WTC11 (cell line): ENCODE results near the gene ZSWIM3. TPM values are rescaled to one million over a fixed set of nuclear protein-coding genes. Genes with fewer than 3 reads are reported as not detected.

Source experiments
- ATAC-seq: fragments of 200-7000 bp; cut with Tn5 transposase; 2 replicates; pipeline ENCODE4 v1.10.0; 2021; ENCODE audit warnings: mild to moderate bottlenecking, moderate library complexity
- CTCF ChIA-PET: fragments of 300-600 bp; sonication (Branson Sonifier 250); formaldehyde crosslinking; loops from one replicate; lab custom pipeline; 2021; ENCODE audit warnings: antibody characterized with exemption; lab: Charles Lee
- POLR2A ChIA-PET: fragments of 350-600 bp; sonication (Branson Sonifier 250); formaldehyde crosslinking; loops from one replicate; lab custom pipeline; 2021; ENCODE audit warnings: antibody characterized with exemption; lab: Charles Lee
- DNase-seq: peaks from one replicate; pipeline ENCODE4 v3.0.0; 2021; ENCODE audit warnings: low spot score
- H3K27ac Mint-ChIP-seq: 2 replicates; pipeline ENCODE4 v1.8.0; 2021; ENCODE audit warnings: mixed read lengths
- H3K27me3 Mint-ChIP-seq: 2 replicates; pipeline ENCODE4 v1.8.0; 2021; ENCODE audit warnings: low read depth, mild to moderate bottlenecking, moderate library complexity, mixed read lengths
- H3K36me3 Mint-ChIP-seq: 2 replicates; pipeline ENCODE4 v1.8.0; 2021; ENCODE audit warnings: mixed read lengths
- H3K4me1 Mint-ChIP-seq: 2 replicates; pipeline ENCODE4 v1.8.0; 2022; ENCODE audit warnings: mixed read lengths
- H3K4me3 Mint-ChIP-seq: 2 replicates; pipeline ENCODE4 v1.8.0; 2021; ENCODE audit warnings: mild to moderate bottlenecking, moderate library complexity, mixed read lengths
- H3K9me3 Mint-ChIP-seq: 2 replicates; pipeline ENCODE4 v1.8.0; 2021; ENCODE audit warnings: mixed read lengths
- ATF3 ChIP-seq: sonication (generic); formaldehyde crosslinking; conservative IDR thresholded peaks from 2 replicates; pipeline ENCODE4 v1.8.1; 2022; ENCODE audit warnings: mild to moderate bottlenecking, missing genetic modification reagents
- ETV6 ChIP-seq: sonication (generic); formaldehyde crosslinking; IDR thresholded peaks from 2 replicates; pipeline ENCODE4 v1.8.1; 2022; ENCODE audit warnings: mild to moderate bottlenecking, missing genetic modification reagents
- GRHL2 ChIP-seq: fragments of 250-450 bp; sonication (Bioruptor Pico); IDR thresholded peaks from 2 replicates; pipeline ENCODE4 v1.8.0; 2022; ENCODE audit warnings: mild to moderate bottlenecking, moderate library complexity; ENCODE audit not compliant: insufficient replicate concordance, severe bottlenecking
- HMGXB4 ChIP-seq: sonication (generic); formaldehyde crosslinking; IDR thresholded peaks from 2 replicates; pipeline ENCODE4 v1.8.1; 2023; ENCODE audit warnings: mild to moderate bottlenecking, moderate library complexity, missing genetic modification reagents
- JAZF1 ChIP-seq: fragments of 250-450 bp; sonication (Bioruptor Pico); IDR thresholded peaks from 2 replicates; pipeline ENCODE4 v1.9.0; 2021; ENCODE audit warnings: moderate library complexity, mild to moderate bottlenecking, inconsistent platforms
- PRRX2 ChIP-seq: fragments of 250-450 bp; sonication (Bioruptor Pico); IDR thresholded peaks from 2 replicates; pipeline ENCODE4 v1.8.0; 2021; ENCODE audit warnings: mild to moderate bottlenecking
- RORB ChIP-seq: fragments of 250-450 bp; sonication (Bioruptor Pico); IDR thresholded peaks from 2 replicates; pipeline ENCODE4 v1.9.0; 2021; ENCODE audit warnings: mild to moderate bottlenecking
- SMAD4 ChIP-seq: sonication (generic); formaldehyde crosslinking; IDR thresholded peaks from 2 replicates; pipeline ENCODE4 v1.8.0; 2022; ENCODE audit warnings: mild to moderate bottlenecking, missing genetic modification reagents
- ZNF121 ChIP-seq: sonication (generic); formaldehyde crosslinking; IDR thresholded peaks from 2 replicates; pipeline ENCODE4 v1.8.0; 2023; ENCODE audit warnings: missing genetic modification reagents
- ZNF263 ChIP-seq: sonication (generic); formaldehyde crosslinking; IDR thresholded peaks from 2 replicates; pipeline ENCODE4 v1.8.1; 2022; ENCODE audit warnings: low read depth, mild to moderate bottlenecking, moderate library complexity, missing genetic modification reagents
- ZNF423 ChIP-seq: fragments of 250-450 bp; sonication (Bioruptor Pico); IDR thresholded peaks from 2 replicates; pipeline ENCODE4 v2.1.2; 2022; ENCODE audit warnings: mild to moderate bottlenecking, moderate library complexity
- ZNF532 ChIP-seq: fragments of 250-450 bp; sonication (Bioruptor Pico); IDR thresholded peaks from 2 replicates; pipeline ENCODE4 v1.9.0; 2021; ENCODE audit warnings: mild to moderate bottlenecking, borderline replicate concordance
- total RNA-seq: library from RNA; stranded (reverse); gene quantifications from 3 replicates; pipeline ENCODE4 v1.2.3, GENCODE V29; 2021
- TF ChIP-seq, protein P1 (sequence below): fragments of 250-450 bp; sonication (Bioruptor Pico); IDR thresholded peaks from 2 replicates; pipeline ENCODE4 v1.9.0; 2021; ENCODE audit warnings: mild to moderate bottlenecking
- TF ChIP-seq, protein P2 (sequence below): sonication (generic); formaldehyde crosslinking; IDR thresholded peaks from 2 replicates; pipeline ENCODE4 v1.8.0; 2022; ENCODE audit warnings: mild to moderate bottlenecking, missing genetic modification reagents
- TF ChIP-seq, protein P3 (sequence below): sonication (generic); formaldehyde crosslinking; IDR thresholded peaks from 2 replicates; pipeline ENCODE4 v1.8.0; 2022; ENCODE audit warnings: mild to moderate bottlenecking, missing genetic modification reagents
- TF ChIP-seq, protein P4 (sequence below): fragments of 250-450 bp; sonication (Bioruptor Pico); conservative IDR thresholded peaks from 2 replicates; pipeline ENCODE4 v1.9.0; 2021; ENCODE audit warnings: mild to moderate bottlenecking
- TF ChIP-seq, protein P5 (sequence below): sonication (generic); formaldehyde crosslinking; IDR thresholded peaks from 2 replicates; pipeline ENCODE4 v1.8.1; 2022; ENCODE audit warnings: mild to moderate bottlenecking, moderate library complexity, missing genetic modification reagents
- TF ChIP-seq, protein P6 (sequence below): fragments of 250-450 bp; sonication (Bioruptor Pico); IDR thresholded peaks from 2 replicates; pipeline ENCODE4 v1.9.0; 2021; ENCODE audit warnings: moderate library complexity, mild to moderate bottlenecking, inconsistent platforms, borderline replicate concordance
- TF ChIP-seq, protein P7 (sequence below): sonication (generic); formaldehyde crosslinking; IDR thresholded peaks from 2 replicates; pipeline ENCODE4 v1.8.1; 2023; ENCODE audit warnings: mild to moderate bottlenecking, missing genetic modification reagents, moderate library complexity

The ZSWIM3 gene
- total RNA-seq, 1 experiment from 2014 or later: 3.4 TPM

DNA sequence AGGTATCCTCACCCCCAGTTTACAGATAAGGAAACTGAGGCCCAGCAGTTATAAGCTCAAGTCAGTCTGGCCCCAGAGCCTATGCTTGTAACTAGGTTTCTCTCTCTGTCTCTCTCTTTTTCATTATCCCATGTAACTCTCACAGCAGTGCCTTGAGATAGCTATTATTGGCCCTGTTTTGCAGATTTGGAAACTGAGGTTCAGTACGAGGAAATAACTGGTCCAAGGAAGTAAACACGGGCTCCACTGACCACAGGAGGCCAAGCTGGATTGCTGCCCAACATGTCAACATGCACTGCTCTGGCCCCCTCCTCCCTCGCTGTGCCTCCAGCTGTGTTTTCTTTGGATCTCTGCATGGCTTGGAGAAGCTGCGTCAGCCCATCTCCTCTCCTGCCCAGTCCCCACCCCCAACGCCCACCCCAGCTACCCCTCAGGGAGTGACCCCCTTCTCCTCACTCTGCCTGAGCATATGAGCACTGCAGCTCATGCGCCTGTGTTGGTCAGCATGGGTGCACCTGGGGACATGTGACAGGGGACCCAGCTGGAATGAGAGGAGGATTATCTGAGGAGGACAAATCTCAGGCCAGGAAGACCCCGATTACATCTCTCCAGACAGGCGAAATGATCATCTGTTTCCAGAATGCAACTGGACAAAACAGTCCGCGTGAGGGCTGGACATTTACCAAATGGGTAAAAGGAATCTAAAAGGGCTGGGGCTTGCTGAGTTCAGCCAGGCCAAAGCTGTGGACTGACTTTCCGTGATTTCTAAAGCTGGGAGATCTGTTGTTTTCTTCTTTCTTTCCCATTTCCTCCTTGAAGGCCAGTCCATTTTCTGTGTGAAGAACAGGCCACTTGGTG, 62.4 kb downstream of the ZSWIM3 start:
- H3K27ac Mint-ChIP-seq: no peak overlapping the region
- H3K9me3 Mint-ChIP-seq: no peaks in the 10 kb centered on the region
- DNase-seq (no peak), ATAC-seq (no peak)
- ChIA-PET CTCF (interaction anchor here (0.6 to 3.0 kb wide), 6 partner anchors 14 to 92 kb away, joined by 3 to 13 read pairs (median 5); no protein-coding TSS in a partner anchor), POLR2A (interaction anchor here (0.6 to 1.2 kb wide), 4 partner anchors 9 to 54 kb away, joined by 3 to 8 read pairs (median 3); partner anchors contain the start of gene PCIF1)
- peaks cover 7% of the 10 kb centered on the region; the same call in 1 of the 2 replicates for H3K4me1 Mint-ChIP-seq
- H3K36me3 Mint-ChIP-seq: no peaks in the 10 kb centered on the region
- TF ChIP-seq, protein P1, sequence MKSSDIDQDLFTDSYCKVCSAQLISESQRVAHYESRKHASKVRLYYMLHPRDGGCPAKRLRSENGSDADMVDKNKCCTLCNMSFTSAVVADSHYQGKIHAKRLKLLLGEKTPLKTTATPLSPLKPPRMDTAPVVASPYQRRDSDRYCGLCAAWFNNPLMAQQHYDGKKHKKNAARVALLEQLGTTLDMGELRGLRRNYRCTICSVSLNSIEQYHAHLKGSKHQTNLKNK (CRISPR knock-in tag): no peak
- TF ChIP-seq, protein P2, sequence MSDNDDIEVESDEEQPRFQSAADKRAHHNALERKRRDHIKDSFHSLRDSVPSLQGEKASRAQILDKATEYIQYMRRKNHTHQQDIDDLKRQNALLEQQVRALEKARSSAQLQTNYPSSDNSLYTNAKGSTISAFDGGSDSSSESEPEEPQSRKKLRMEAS (CRISPR knock-in tag): no peak
- TF ChIP-seq HMGXB4 (CRISPR knock-in tag): no peak
- TF ChIP-seq RORB: no peak
- TF ChIP-seq, protein P3, sequence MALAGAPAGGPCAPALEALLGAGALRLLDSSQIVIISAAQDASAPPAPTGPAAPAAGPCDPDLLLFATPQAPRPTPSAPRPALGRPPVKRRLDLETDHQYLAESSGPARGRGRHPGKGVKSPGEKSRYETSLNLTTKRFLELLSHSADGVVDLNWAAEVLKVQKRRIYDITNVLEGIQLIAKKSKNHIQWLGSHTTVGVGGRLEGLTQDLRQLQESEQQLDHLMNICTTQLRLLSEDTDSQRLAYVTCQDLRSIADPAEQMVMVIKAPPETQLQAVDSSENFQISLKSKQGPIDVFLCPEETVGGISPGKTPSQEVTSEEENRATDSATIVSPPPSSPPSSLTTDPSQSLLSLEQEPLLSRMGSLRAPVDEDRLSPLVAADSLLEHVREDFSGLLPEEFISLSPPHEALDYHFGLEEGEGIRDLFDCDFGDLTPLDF (CRISPR knock-in tag): no peak
- TF ChIP-seq ETV6 (CRISPR knock-in tag): no peak
- no peak for TF ChIP-seq JAZF1 (CRISPR knock-in tag)
- no peak for TF ChIP-seq ZNF423 (CRISPR knock-in tag)
- TF ChIP-seq, protein P4, sequence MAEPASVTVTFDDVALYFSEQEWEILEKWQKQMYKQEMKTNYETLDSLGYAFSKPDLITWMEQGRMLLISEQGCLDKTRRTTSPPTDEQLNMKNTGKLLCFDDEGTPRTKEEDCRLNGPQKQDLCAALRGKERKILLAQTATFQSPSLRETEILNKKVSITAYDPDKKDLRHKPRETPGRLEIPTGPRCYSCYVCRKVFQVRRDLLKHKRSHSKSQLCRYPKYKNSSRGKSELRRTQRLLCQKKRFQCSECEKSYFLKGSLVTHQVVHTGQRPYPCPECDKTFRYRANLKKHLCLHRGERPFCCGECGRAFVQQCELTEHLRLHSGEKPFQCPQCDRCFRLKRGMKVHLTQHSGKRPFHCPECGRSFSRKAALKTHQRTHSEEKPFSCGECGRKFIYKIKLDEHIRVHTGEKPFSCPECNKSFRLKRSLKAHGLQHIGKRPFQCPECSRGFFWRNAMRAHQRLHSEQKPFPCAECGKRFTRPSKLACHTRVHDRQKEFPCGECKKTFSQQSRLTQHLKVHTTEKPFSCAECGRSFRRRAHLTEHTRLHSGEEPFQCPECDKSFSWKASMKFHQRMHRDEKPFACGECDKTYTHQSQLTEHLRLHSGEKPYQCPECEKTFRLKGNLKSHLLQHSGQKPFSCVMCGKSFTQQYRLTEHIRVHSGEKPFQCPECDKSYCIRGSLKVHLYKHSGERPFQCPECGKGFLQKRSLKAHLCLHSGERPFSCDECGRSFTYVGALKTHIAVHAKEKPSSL: no peak
- no peak for TF ChIP-seq ATF3 (CRISPR knock-in tag)
- TF ChIP-seq, protein P5, sequence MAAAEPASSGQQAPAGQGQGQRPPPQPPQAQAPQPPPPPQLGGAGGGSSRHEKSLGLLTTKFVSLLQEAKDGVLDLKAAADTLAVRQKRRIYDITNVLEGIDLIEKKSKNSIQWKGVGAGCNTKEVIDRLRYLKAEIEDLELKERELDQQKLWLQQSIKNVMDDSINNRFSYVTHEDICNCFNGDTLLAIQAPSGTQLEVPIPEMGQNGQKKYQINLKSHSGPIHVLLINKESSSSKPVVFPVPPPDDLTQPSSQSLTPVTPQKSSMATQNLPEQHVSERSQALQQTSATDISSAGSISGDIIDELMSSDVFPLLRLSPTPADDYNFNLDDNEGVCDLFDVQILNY (CRISPR knock-in tag): no peak
- TF ChIP-seq, protein P6, sequence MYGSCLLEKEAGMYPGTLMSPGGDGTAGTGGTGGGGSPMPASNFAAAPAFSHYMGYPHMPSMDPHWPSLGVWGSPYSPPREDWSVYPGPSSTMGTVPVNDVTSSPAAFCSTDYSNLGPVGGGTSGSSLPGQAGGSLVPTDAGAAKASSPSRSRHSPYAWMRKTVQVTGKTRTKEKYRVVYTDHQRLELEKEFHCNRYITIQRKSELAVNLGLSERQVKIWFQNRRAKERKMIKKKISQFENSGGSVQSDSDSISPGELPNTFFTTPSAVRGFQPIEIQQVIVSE: no peak
- no peak for TF ChIP-seq GRHL2 (CRISPR knock-in tag)
- TF ChIP-seq, protein P7, sequence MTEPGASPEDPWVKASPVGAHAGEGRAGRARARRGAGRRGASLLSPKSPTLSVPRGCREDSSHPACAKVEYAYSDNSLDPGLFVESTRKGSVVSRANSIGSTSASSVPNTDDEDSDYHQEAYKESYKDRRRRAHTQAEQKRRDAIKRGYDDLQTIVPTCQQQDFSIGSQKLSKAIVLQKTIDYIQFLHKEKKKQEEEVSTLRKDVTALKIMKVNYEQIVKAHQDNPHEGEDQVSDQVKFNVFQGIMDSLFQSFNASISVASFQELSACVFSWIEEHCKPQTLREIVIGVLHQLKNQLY (CRISPR knock-in tag): no peak
- TF ChIP-seq ZNF263 (CRISPR knock-in tag): no peak
- no peak for TF ChIP-seq PRRX2 (CRISPR knock-in tag)
- TF ChIP-seq SMAD4 (CRISPR knock-in tag): no peak
- no peak for TF ChIP-seq ZNF121 (CRISPR knock-in tag)
- no peak for TF ChIP-seq ZNF532 (CRISPR knock-in tag)
- 0 out of 2 replicates have a peak, but pooled peaks cover 3% of the 10 kb centered on the region for H3K27me3 Mint-ChIP-seq
- no peak overlapping the region for H3K4me3 Mint-ChIP-seq
